IPS-NIHi11 (cell line): Measurements from ENCODE around the gene ACY1.
A peak's percentile ranks its signal among the peaks of the same experiment; 100 is the strongest.

Experiments
- DNase-seq: peaks from one replicate; pipeline ENCODE4 v3.0.0; 2012; ENCODE audit warnings: mixed read lengths, low spot score

Gene ACY1

GRCh38 chr3:52005571-52005986 lies 22.2 kb downstream of the ACY1 start:
- peak; percentile 86 for DNase-seq

GRCh38 chr3:52006017-52006819 lies 22.9 kb downstream of the ACY1 start:
- DNase-seq = no peak

- no peak for DNase-seq
These were observed 23.4 kb downstream of the ACY1 start for GRCh38 chr3:52006820-52007133.

GRCh38 chr3:52007291-52007690 lies 24.0 kb downstream of the ACY1 start:
- DNase-seq = no peak

GRCh38 chr3:52010431-52010830 lies 27.1 kb downstream of the ACY1 start:
- DNase-seq = no peak

GRCh38 chr3:52012699-52013098 lies 29.4 kb downstream of the ACY1 start:
- no peak for DNase-seq

- no peak for DNase-seq
These were observed 30.7 kb downstream of the ACY1 start for GRCh38 chr3:52013802-52014598.

- peak; percentile 78 for DNase-seq
These were observed 31.3 kb downstream of the ACY1 start for GRCh38 chr3:52014613-52015012.

GRCh38 chr3:52015438-52016228 lies 32.3 kb downstream of the ACY1 start:
- DNase-seq = no peak

- DNase-seq = no peak
These were observed 34.3 kb downstream of the ACY1 start for GRCh38 chr3:52017586-52017985.

- no peak for DNase-seq
These were observed 35.1 kb downstream of the ACY1 start for GRCh38 chr3:52018319-52019000.

GRCh38 chr3:52019352-52020080 lies 36.2 kb downstream of the ACY1 start:
- DNase-seq = no peak

- no peak for DNase-seq
These were observed 37.5 kb downstream of the ACY1 start for GRCh38 chr3:52020796-52021195.

- no peak for DNase-seq
These were observed 38.3 kb downstream of the ACY1 start for GRCh38 chr3:52021489-52022268.

- DNase-seq = peak; percentile 70
These were observed 39.2 kb downstream of the ACY1 start for GRCh38 chr3:52022323-52023100.

- no peak for DNase-seq
These were observed 39.9 kb downstream of the ACY1 start for GRCh38 chr3:52023101-52023770.

GRCh38 chr3:52023860-52024764 lies 40.8 kb downstream of the ACY1 start:
- no peak for DNase-seq
